ENCODE measurements around the gene GRIA1.

- TF ChIP-seq ZNF768 (CRISPR knock-in tag; IDR thresholded peaks at IDR 0.05) (no peak), CTCF (CRISPR knock-in tag; IDR thresholded peaks at IDR 0.05) (no peak), ZNF274 (CRISPR knock-in tag; IDR thresholded peaks at IDR 0.05) (no peak), TSC22D2 (CRISPR knock-in tag; IDR thresholded peaks at IDR 0.05; ENCODE audit: borderline replicate concordance) (no peak), ZNF292 (CRISPR knock-in tag; IDR thresholded peaks at IDR 0.05; ENCODE audit: borderline replicate concordance, low read depth) (no peak), ZMAT3 (CRISPR knock-in tag; conservative IDR thresholded peaks at IDR 0.05) (no peak)
- TF ChIP-seq, protein P1, sequence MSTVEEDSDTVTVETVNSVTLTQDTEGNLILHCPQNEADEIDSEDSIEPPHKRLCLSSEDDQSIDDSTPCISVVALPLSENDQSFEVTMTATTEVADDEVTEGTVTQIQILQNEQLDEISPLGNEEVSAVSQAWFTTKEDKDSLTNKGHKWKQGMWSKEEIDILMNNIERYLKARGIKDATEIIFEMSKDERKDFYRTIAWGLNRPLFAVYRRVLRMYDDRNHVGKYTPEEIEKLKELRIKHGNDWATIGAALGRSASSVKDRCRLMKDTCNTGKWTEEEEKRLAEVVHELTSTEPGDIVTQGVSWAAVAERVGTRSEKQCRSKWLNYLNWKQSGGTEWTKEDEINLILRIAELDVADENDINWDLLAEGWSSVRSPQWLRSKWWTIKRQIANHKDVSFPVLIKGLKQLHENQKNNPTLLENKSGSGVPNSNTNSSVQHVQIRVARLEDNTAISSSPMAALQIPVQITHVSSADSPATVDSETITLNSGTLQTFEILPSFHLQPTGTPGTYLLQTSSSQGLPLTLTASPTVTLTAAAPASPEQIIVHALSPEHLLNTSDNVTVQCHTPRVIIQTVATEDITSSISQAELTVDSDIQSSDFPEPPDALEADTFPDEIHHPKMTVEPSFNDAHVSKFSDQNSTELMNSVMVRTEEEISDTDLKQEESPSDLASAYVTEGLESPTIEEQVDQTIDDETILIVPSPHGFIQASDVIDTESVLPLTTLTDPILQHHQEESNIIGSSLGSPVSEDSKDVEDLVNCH (CRISPR knock-in tag; IDR thresholded peaks at IDR 0.05), result no peak
Observed at GRCh38 chr5:153542536-153542935, 52.1 kb downstream of the GRIA1 start.
